ENCODE data around the gene DSCAML1. TPM values are rescaled to one million over a fixed set of nuclear protein-coding genes. Genes with fewer than 3 reads are reported as not detected.

Gene DSCAML1
- total and polyA plus RNA-seq, 10 of the 15 experiments (the other 5 are each of a cell fraction or from before 2014, with no cell fraction given), result 0.03 to 0.18 (median 0.06) TPM; not detected in 1

DNA sequence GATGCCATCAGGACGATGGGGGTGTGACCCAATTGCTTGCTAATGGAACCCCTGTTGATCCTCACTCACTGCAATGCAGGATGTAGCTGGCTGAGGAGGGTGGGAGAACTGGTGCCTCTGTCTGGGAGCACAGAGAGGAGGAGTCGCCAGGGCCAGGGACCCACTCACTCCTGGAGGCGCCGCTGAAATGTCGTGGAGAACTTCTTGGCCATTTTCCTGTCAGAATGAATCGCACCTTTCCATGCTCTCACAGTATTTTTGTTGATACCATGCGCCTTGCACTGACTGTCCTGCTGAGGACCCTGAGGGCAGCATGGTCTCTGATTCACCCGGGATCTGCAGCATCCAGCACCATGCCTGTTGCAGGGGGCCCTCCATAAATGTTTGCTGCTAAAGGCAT is 211.4 kb downstream of the DSCAML1 start (continued):
- TF ChIP-seq, protein P1, sequence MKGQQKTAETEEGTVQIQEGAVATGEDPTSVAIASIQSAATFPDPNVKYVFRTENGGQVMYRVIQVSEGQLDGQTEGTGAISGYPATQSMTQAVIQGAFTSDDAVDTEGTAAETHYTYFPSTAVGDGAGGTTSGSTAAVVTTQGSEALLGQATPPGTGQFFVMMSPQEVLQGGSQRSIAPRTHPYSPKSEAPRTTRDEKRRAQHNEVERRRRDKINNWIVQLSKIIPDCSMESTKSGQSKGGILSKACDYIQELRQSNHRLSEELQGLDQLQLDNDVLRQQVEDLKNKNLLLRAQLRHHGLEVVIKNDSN (IDR thresholded peaks at IDR 0.05; ENCODE audit: borderline replicate concordance, extremely low read length, insufficient read depth, low read depth, low read length), result no peak
- TF ChIP-seq SMARCA5 (IDR thresholded peaks at IDR 0.05), result no peak

DNA sequence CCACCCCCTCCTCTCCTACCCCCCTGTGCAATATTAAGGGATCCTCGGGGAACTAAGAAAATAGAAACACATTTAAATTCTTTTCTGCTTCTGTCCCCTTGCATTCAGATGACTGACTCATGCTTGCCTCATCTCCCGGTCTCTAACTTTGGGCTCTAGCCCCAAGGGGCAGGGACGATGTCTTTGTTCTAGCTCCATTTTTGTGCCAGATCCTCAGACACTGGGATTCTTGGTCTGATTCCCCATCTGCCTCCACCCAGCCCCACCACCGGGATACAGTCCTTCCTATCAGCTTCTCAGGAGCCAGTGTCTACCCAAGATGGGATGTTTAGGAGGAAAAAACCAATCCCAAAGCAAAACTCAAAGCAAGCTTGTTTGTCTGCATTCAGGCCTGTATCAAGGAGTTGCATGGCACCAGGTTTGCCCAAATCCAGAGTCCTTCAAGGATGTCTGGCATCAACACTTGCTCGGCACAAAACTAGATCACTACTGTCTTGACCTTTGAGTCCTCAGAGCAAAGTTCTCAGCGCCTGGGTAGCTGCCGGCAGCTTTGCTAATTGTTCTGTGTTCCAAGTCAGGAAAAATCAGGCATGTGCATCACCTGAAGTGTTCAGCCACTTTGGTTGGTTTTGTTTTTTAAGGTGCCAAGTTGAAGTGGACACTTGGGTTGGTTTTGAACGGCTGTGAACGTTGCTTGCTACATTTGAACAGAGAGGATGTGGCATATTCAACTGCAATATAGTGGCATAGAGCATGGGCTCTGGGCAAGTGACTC is 212.8 kb downstream of the DSCAML1 start:
- SMC1A ChIA-PET (ENCODE audit: uncharacterized antibody, unreplicated experiment), result no interaction called here
- Histone ChIP-seq H3K36me3 (ENCODE audit: control insufficient read depth in 2 of 2, insufficient read depth in 2 of 2, low read length in 1 of 2) (no peaks in the 10 kb centered on the region), H3K27ac (ENCODE audit: control insufficient read depth, insufficient read depth) (no peak overlapping the region), H3K9ac (ENCODE audit: control insufficient read depth, insufficient read depth, low read length) (no peak overlapping the region), H3K4me3 (no peak overlapping the region), H2AFZ (ENCODE audit: control insufficient read depth, low read depth, low read length) (no peak overlapping the region), H3K9me3 (replicated peaks; ENCODE audit: control insufficient read depth, insufficient read depth, low read length) (no peaks in the 10 kb centered on the region), H3K4me2 (ENCODE audit: control insufficient read depth, insufficient read depth) (no peak overlapping the region), H3K79me2 (ENCODE audit: control insufficient read depth, insufficient read depth, low read length) (no peaks in the 10 kb centered on the region), H3K27me3 (replicated peaks in 1 of 2; ENCODE audit: control insufficient read depth in 2 of 2, insufficient read depth in 2 of 2, low read length in 1 of 2) (peaks cover 5 to 8% of the 10 kb centered on the region in 2 experiments; a peak in 3 of 4 replicates), H4K20me1 (ENCODE audit: control insufficient read depth, insufficient read depth) (no peaks in the 10 kb centered on the region), H3K4me1 (ENCODE audit: control insufficient read depth, insufficient read depth, low read length) (no peaks in the 10 kb centered on the region)
- in situ Hi-C loops (cut with MboI) (no loop called here), intact Hi-C loops (cut with micrococcal nuclease; ENCODE audit: unreplicated experiment) (no loop called here)
- FAIRE-seq (no peak), DNase-seq (ENCODE audit: low read depth, low spot score) (no peak), ATAC-seq (no peak)
- CTCF ChIA-PET, result interaction anchor here (1.1 kb wide), 1 partner anchor 37 kb away, joined by 3 read pairs; no protein-coding TSS in a partner anchor
- no TSS peak for BruUV-seq (replicated peaks)
- no peak for TF ChIP-seq NFXL1 (IDR thresholded peaks at IDR 0.05; ENCODE audit: borderline replicate concordance)
- no peak for TF ChIP-seq MTA2 (IDR thresholded peaks at IDR 0.05; ENCODE audit: low read depth)
- no peak for TF ChIP-seq CREB1 (IDR thresholded peaks at IDR 0.05; ENCODE audit: low read depth)
- TF ChIP-seq, protein P2, sequence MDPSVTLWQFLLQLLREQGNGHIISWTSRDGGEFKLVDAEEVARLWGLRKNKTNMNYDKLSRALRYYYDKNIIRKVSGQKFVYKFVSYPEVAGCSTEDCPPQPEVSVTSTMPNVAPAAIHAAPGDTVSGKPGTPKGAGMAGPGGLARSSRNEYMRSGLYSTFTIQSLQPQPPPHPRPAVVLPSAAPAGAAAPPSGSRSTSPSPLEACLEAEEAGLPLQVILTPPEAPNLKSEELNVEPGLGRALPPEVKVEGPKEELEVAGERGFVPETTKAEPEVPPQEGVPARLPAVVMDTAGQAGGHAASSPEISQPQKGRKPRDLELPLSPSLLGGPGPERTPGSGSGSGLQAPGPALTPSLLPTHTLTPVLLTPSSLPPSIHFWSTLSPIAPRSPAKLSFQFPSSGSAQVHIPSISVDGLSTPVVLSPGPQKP (IDR thresholded peaks at IDR 0.05; ENCODE audit: low read depth, low read length), result no peak
- TF ChIP-seq RFX5 (IDR thresholded peaks at IDR 0.05; ENCODE audit: low read depth, low read length), result no peak
- TF ChIP-seq EZH2 (IDR thresholded peaks at IDR 0.05; ENCODE audit: borderline replicate concordance, control insufficient read depth, low read depth, low read length), result no peak
- TF ChIP-seq, protein P3, sequence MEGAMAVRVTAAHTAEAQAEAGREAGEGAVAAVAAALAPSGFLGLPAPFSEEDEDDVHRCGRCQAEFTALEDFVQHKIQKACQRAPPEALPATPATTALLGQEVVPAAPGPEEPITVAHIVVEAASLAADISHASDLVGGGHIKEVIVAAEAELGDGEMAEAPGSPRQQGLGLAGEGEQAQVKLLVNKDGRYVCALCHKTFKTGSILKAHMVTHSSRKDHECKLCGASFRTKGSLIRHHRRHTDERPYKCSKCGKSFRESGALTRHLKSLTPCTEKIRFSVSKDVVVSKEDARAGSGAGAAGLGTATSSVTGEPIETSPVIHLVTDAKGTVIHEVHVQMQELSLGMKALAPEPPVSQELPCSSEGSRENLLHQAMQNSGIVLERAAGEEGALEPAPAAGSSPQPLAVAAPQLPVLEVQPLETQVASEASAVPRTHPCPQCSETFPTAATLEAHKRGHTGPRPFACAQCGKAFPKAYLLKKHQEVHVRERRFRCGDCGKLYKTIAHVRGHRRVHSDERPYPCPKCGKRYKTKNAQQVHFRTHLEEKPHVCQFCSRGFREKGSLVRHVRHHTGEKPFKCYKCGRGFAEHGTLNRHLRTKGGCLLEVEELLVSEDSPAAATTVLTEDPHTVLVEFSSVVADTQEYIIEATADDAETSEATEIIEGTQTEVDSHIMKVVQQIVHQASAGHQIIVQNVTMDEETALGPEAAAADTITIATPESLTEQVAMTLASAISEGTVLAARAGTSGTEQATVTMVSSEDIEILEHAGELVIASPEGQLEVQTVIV (IDR thresholded peaks at IDR 0.05; ENCODE audit: borderline replicate concordance, partially characterized antibody), result no peak
- no peak for TF ChIP-seq CHD4 (IDR thresholded peaks at IDR 0.05)
- TF ChIP-seq NFIC (IDR thresholded peaks at IDR 0.05; ENCODE audit: low read depth, low read length), result no peak
- TF ChIP-seq CHD1 (IDR thresholded peaks at IDR 0.05; ENCODE audit: low read depth, low read length), result no peak
- no peak for TF ChIP-seq IKZF1 (conservative IDR thresholded peaks at IDR 0.05)
- no peak for TF ChIP-seq MEF2B (IDR thresholded peaks at IDR 0.05; ENCODE audit: partially characterized antibody, poor library complexity, severe bottlenecking)
- no peak for TF ChIP-seq CHD2 (IDR thresholded peaks at IDR 0.05; ENCODE audit: borderline replicate concordance, low read depth, low read length)
- POLR2A ChIA-PET, result no interaction called here
- 24% methylated on average over 9 of the region's 9 CpGs for WGBS (ENCODE audit: insufficient coverage, insufficient replicate concordance, low lambda C conversion rate, missing lambda C conversion rate)
- RAD21 ChIA-PET (ENCODE audit: unreplicated experiment), result no interaction called here

Measured in GM12878 (cell line).